GM23338 (cell line): Measurements from ENCODE around the gene TNNT2. TPM values are rescaled to one million over a fixed set of nuclear protein-coding genes. Genes with fewer than 3 reads are reported as not detected.

Experiments used
- ATAC-seq: fragments of 200-7000 bp; cut with Tn5 transposase; 3 replicates; pipeline ENCODE4 v1.9.1; 2020
- DNase-seq: peaks from one replicate; pipeline ENCODE4 v3.0.0-alpha.2; 2015; ENCODE audit warnings: low spot score
- H2AFZ ChIP-seq: fragments of 200-600 bp; sonication (generic); 2 replicates; pipeline ENCODE4 v1.8.0; 2016; ENCODE audit warnings: antibody characterized with exemption, mild to moderate bottlenecking, moderate library complexity
- H3F3A ChIP-seq: fragments of 200-600 bp; sonication (generic); replicated peaks from 2 replicates; pipeline ENCODE4 v1.8.0; 2017; ENCODE audit warnings: antibody characterized with exemption, mixed run types, low read depth
- H3K27ac ChIP-seq: fragments of 200-600 bp; sonication (generic); 2 replicates; pipeline ENCODE4 v1.6.1; 2016; ENCODE audit warnings: low read depth
- H3K27me3 ChIP-seq: fragments of 200-600 bp; sonication (generic); 2 replicates; pipeline ENCODE4 v1.8.0; 2016; ENCODE audit warnings: mild to moderate bottlenecking, mixed run types, moderate library complexity; ENCODE audit not compliant: insufficient read depth
- H3K36me3 ChIP-seq: fragments of 200-600 bp; sonication (generic); 2 replicates; pipeline ENCODE4 v1.8.0; 2016; ENCODE audit warnings: mild to moderate bottlenecking; ENCODE audit not compliant: insufficient read depth
- H3K4me1 ChIP-seq: fragments of 200-600 bp; sonication (generic); 2 replicates; pipeline ENCODE4 v1.8.0; 2016; ENCODE audit warnings: mild to moderate bottlenecking, moderate library complexity; ENCODE audit not compliant: insufficient read depth
- H3K4me2 ChIP-seq: fragments of 200-600 bp; sonication (generic); 2 replicates; pipeline ENCODE4 v1.7.1; 2017; ENCODE audit warnings: mixed run types
- H3K4me3 ChIP-seq: fragments of 200-600 bp; sonication (generic); 2 replicates; pipeline ENCODE4 v1.6.1; 2016; ENCODE audit warnings: mixed run types
- H3K79me2 ChIP-seq: fragments of 200-600 bp; sonication (generic); replicated peaks from 2 replicates; pipeline ENCODE4 v1.8.0; 2017; ENCODE audit warnings: mild to moderate bottlenecking; ENCODE audit not compliant: insufficient read depth
- H3K9me2 ChIP-seq: fragments of 200-600 bp; sonication (generic); 2 replicates; pipeline ENCODE4 v1.8.0; 2017; ENCODE audit not compliant: insufficient read depth
- H4K20me1 ChIP-seq: fragments of 200-600 bp; sonication (generic); replicated peaks from 2 replicates; pipeline ENCODE4 v1.8.0; 2017; ENCODE audit warnings: mild to moderate bottlenecking; ENCODE audit not compliant: insufficient read depth
- H3K27ac Mint-ChIP-seq: 2 replicates; pipeline ENCODE4 v1.8.0; 2020; ENCODE audit warnings: inconsistent platforms, mild to moderate bottlenecking, moderate library complexity, mixed read lengths
- H3K27me3 Mint-ChIP-seq: 3 replicates; pipeline ENCODE4 v1.8.0; 2022; ENCODE audit warnings: low read depth, mild to moderate bottlenecking, moderate library complexity, mixed read lengths, inconsistent platforms; ENCODE audit not compliant: insufficient read depth, poor library complexity
- H3K36me3 Mint-ChIP-seq: 3 replicates; pipeline ENCODE4 v1.8.0; 2021; ENCODE audit warnings: low read depth, mild to moderate bottlenecking, inconsistent platforms, moderate library complexity, mixed read lengths
- H3K4me1 Mint-ChIP-seq: 3 replicates; pipeline ENCODE4 v1.8.0; 2020; ENCODE audit warnings: mild to moderate bottlenecking, inconsistent platforms, mixed read lengths
- H3K4me3 Mint-ChIP-seq: 3 replicates; pipeline ENCODE4 v1.8.0; 2021; ENCODE audit warnings: moderate library complexity, mild to moderate bottlenecking, inconsistent platforms, mixed read lengths
- H3K9me3 Mint-ChIP-seq: 3 replicates; pipeline ENCODE4 v1.8.0; 2020; ENCODE audit warnings: moderate library complexity, mild to moderate bottlenecking, inconsistent platforms, mixed read lengths
- CREB1 ChIP-seq: fragments of 250-450 bp; sonication (Bioruptor Pico); IDR thresholded peaks from 2 replicates; pipeline ENCODE4 v1.5.0; 2020; ENCODE audit warnings: low read depth, mild to moderate bottlenecking, moderate library complexity
- EZH2phosphoT487 ChIP-seq: fragments of 200-600 bp; sonication (generic); IDR thresholded peaks from one replicate; pipeline ENCODE4 v1.8.1; 2018; ENCODE audit warnings: antibody characterized with exemption; ENCODE audit not compliant: unreplicated experiment
- JUNB ChIP-seq: IDR thresholded peaks from one replicate; pipeline ENCODE4 v1.6.1; 2016; ENCODE audit warnings: antibody characterized with exemption; ENCODE audit not compliant: unreplicated experiment
- NANOG ChIP-seq: IDR thresholded peaks from 2 replicates; pipeline ENCODE4 v1.6.1; 2016; ENCODE audit warnings: antibody characterized with exemption, borderline replicate concordance
- POLR2AphosphoS5 ChIP-seq: IDR thresholded peaks from 2 replicates; pipeline ENCODE4 v1.6.1; 2016; ENCODE audit warnings: antibody characterized with exemption, low read depth
- STAT1 ChIP-seq: IDR thresholded peaks from one replicate; pipeline ENCODE4 v1.6.1; 2016; ENCODE audit warnings: antibody characterized with exemption; ENCODE audit not compliant: unreplicated experiment
- ZNF114 ChIP-seq: fragments of 250-450 bp; sonication (Bioruptor Pico); IDR thresholded peaks from 2 replicates; pipeline ENCODE4 v1.5.0; 2020; ENCODE audit warnings: mild to moderate bottlenecking, moderate library complexity
- ZNF331 ChIP-seq: fragments of 250-450 bp; sonication (Bioruptor Pico); IDR thresholded peaks from 2 replicates; pipeline ENCODE4 v1.5.0; 2020; ENCODE audit warnings: low read depth, mild to moderate bottlenecking, moderate library complexity
- polyA plus RNA-seq: library from polyadenylated mRNA; unstranded; fragments of >200 nt; fragmentation: Nextera tagmentation; extraction: Ambion mirVana; gene quantifications from 2 replicates; pipeline ENCODE4 v1.2.1, GENCODE V29; 2016
- total RNA-seq: library from RNA; depleted of rRNA; stranded (reverse); fragments of >200 nt; shearing (Covaris generic); gene quantifications from 2 replicates; pipeline ENCODE4 v1.2.3, GENCODE V29; 2014
- TF ChIP-seq, protein P1 (sequence below): IDR thresholded peaks from 2 replicates; pipeline ENCODE4 v1.6.1; 2016; ENCODE audit warnings: antibody characterized with exemption
- TF ChIP-seq, protein P2 (sequence below): IDR thresholded peaks from one replicate; pipeline ENCODE4 v1.6.1; 2018; ENCODE audit warnings: antibody characterized with exemption; ENCODE audit not compliant: unreplicated experiment
- TF ChIP-seq, protein P3 (sequence below): fragments of 250-450 bp; sonication (Bioruptor Pico); IDR thresholded peaks from 2 replicates; pipeline ENCODE4 v1.5.0; 2020; ENCODE audit warnings: mild to moderate bottlenecking, moderate library complexity

The TNNT2 gene
- total and polyA plus RNA-seq, 2 experiments from 2014 or later, result 7.5 to 19.1 TPM

DNA sequence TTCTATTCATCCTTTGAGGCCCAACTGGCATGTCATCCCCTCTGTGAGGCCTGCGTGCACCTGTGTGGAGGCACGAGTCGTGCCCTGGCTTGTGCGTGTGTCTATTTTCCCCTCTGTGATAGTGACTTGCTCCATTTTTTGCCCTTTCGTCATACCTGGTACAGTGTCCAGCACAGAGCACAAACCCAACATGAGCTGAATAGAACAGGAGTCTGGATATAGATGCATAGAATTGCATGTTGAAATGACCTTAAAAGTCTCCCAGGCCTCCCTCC, 32.5 kb downstream of the TNNT2 start:
- Mint-ChIP-seq H3K9me3 (peaks cover 7% of the 10 kb centered on the region; the same call in 2 of the 3 replicates), H3K4me3 (no peak overlapping the region), H3K36me3 (no peaks in the 10 kb centered on the region), H3K27me3 (peaks cover 9% of the 10 kb centered on the region), H3K4me1 (peaks cover 35% of the 10 kb centered on the region), H3K27ac (no peak overlapping the region)
- H3K27me3 ChIP-seq, result no peaks in the 10 kb centered on the region
- H3F3A ChIP-seq, result peaks cover 4% of the 10 kb centered on the region; the same call in 1 of the 2 replicates
- peaks cover 6% of the 10 kb centered on the region; the same call in 1 of the 2 replicates for H3K9me2 ChIP-seq
- H3K4me2 ChIP-seq, result no peak overlapping the region
- H3K4me3 ChIP-seq, result no peak overlapping the region
- peaks cover 19% of the 10 kb centered on the region for H3K4me1 ChIP-seq
- TF ChIP-seq NANOG, result no peak
- no peak for TF ChIP-seq ZNF331
- TF ChIP-seq, protein P1, sequence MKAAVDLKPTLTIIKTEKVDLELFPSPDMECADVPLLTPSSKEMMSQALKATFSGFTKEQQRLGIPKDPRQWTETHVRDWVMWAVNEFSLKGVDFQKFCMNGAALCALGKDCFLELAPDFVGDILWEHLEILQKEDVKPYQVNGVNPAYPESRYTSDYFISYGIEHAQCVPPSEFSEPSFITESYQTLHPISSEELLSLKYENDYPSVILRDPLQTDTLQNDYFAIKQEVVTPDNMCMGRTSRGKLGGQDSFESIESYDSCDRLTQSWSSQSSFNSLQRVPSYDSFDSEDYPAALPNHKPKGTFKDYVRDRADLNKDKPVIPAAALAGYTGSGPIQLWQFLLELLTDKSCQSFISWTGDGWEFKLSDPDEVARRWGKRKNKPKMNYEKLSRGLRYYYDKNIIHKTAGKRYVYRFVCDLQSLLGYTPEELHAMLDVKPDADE, result no peak
- no peak for TF ChIP-seq EZH2phosphoT487
- TF ChIP-seq CREB1 (CRISPR knock-in tag), result no peak
- TF ChIP-seq JUNB, result no peak
- no peak for TF ChIP-seq STAT1
- TF ChIP-seq, protein P2, sequence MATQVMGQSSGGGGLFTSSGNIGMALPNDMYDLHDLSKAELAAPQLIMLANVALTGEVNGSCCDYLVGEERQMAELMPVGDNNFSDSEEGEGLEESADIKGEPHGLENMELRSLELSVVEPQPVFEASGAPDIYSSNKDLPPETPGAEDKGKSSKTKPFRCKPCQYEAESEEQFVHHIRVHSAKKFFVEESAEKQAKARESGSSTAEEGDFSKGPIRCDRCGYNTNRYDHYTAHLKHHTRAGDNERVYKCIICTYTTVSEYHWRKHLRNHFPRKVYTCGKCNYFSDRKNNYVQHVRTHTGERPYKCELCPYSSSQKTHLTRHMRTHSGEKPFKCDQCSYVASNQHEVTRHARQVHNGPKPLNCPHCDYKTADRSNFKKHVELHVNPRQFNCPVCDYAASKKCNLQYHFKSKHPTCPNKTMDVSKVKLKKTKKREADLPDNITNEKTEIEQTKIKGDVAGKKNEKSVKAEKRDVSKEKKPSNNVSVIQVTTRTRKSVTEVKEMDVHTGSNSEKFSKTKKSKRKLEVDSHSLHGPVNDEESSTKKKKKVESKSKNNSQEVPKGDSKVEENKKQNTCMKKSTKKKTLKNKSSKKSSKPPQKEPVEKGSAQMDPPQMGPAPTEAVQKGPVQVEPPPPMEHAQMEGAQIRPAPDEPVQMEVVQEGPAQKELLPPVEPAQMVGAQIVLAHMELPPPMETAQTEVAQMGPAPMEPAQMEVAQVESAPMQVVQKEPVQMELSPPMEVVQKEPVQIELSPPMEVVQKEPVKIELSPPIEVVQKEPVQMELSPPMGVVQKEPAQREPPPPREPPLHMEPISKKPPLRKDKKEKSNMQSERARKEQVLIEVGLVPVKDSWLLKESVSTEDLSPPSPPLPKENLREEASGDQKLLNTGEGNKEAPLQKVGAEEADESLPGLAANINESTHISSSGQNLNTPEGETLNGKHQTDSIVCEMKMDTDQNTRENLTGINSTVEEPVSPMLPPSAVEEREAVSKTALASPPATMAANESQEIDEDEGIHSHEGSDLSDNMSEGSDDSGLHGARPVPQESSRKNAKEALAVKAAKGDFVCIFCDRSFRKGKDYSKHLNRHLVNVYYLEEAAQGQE, result no peak
- TF ChIP-seq, protein P3, sequence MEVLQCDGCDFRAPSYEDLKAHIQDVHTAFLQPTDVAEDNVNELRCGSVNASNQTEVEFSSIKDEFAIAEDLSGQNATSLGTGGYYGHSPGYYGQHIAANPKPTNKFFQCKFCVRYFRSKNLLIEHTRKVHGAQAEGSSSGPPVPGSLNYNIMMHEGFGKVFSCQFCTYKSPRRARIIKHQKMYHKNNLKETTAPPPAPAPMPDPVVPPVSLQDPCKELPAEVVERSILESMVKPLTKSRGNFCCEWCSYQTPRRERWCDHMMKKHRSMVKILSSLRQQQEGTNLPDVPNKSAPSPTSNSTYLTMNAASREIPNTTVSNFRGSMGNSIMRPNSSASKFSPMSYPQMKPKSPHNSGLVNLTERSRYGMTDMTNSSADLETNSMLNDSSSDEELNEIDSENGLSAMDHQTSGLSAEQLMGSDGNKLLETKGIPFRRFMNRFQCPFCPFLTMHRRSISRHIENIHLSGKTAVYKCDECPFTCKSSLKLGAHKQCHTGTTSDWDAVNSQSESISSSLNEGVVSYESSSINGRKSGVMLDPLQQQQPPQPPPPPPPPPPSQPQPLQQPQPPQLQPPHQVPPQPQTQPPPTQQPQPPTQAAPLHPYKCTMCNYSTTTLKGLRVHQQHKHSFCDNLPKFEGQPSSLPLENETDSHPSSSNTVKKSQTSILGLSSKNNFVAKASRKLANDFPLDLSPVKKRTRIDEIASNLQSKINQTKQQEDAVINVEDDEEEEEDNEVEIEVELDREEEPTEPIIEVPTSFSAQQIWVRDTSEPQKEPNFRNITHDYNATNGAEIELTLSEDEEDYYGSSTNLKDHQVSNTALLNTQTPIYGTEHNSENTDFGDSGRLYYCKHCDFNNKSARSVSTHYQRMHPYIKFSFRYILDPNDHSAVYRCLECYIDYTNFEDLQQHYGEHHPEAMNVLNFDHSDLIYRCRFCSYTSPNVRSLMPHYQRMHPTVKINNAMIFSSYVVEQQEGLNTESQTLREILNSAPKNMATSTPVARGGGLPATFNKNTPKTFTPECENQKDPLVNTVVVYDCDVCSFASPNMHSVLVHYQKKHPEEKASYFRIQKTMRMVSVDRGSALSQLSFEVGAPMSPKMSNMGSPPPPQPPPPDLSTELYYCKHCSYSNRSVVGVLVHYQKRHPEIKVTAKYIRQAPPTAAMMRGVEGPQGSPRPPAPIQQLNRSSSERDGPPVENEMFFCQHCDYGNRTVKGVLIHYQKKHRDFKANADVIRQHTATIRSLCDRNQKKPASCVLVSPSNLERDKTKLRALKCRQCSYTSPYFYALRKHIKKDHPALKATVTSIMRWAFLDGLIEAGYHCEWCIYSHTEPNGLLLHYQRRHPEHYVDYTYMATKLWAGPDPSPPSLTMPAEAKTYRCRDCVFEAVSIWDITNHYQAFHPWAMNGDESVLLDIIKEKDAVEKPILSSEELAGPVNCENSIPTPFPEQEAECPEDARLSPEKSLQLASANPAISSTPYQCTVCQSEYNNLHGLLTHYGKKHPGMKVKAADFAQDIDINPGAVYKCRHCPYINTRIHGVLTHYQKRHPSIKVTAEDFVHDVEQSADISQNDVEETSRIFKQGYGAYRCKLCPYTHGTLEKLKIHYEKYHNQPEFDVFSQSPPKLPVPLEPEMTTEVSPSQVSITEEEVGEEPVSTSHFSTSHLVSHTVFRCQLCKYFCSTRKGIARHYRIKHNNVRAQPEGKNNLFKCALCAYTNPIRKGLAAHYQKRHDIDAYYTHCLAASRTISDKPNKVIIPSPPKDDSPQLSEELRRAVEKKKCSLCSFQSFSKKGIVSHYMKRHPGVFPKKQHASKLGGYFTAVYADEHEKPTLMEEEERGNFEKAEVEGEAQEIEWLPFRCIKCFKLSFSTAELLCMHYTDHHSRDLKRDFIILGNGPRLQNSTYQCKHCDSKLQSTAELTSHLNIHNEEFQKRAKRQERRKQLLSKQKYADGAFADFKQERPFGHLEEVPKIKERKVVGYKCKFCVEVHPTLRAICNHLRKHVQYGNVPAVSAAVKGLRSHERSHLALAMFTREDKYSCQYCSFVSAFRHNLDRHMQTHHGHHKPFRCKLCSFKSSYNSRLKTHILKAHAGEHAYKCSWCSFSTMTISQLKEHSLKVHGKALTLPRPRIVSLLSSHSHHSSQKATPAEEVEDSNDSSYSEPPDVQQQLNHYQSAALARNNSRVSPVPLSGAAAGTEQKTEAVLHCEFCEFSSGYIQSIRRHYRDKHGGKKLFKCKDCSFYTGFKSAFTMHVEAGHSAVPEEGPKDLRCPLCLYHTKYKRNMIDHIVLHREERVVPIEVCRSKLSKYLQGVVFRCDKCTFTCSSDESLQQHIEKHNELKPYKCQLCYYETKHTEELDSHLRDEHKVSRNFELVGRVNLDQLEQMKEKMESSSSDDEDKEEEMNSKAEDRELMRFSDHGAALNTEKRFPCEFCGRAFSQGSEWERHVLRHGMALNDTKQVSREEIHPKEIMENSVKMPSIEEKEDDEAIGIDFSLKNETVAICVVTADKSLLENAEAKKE (CRISPR knock-in tag), result no peak
- TF ChIP-seq POLR2AphosphoS5, result no peak
- no peak for TF ChIP-seq ZNF114
- no peaks in the 10 kb centered on the region for H3K79me2 ChIP-seq
- no peak overlapping the region for H2AFZ ChIP-seq
- ATAC-seq, result no peak
- no peak for DNase-seq
- no peaks in the 10 kb centered on the region; the same call in 1 of the 2 replicates for H3K36me3 ChIP-seq
- no peaks in the 10 kb centered on the region for H4K20me1 ChIP-seq
- no peak overlapping the region for H3K27ac ChIP-seq
